Erythroblast (primary cell): ENCODE results near the gene IRS2.

Experiments used
- GATA1 ChIP-seq: IDR thresholded peaks from 2 replicates; pipeline ENCODE4 v1.6.1; 2011; ENCODE audit warnings: low read depth, mild to moderate bottlenecking, control low read depth, low read length, moderate library complexity
- POLR2A ChIP-seq: IDR thresholded peaks from 2 replicates; pipeline ENCODE4 v1.6.1; 2011; ENCODE audit warnings: mild to moderate bottlenecking, low read length

DNA sequence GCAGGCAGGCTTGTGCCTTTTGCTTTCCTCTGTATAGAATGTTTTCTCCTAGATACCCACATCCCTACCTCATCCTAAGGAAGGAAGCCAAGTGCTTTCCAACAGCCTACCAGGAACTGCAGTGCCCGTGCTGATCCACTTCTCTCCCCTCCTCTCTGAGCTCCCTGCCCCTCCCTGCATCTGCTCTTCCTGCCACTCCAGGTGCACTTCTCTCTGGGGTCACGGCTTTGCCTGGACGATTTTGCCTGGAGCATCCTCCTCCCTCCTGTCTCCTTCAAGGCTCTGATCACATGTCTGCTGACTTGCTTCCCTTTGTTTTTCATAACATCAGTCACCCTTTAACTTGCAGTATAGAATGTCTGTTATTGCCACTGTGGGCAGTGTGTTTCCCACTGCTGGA, 34.7 kb upstream of the IRS2 start:
- TF ChIP-seq POLR2A (no peak), GATA1 (no peak)
